Activated naive CD4-positive, alpha-beta T cell (primary cell): ENCODE data around the gene AIFM1.

ENCODE experiments used
- DNase-seq, 4 experiments: peaks; one replicate each; lab custom pipeline; 2025; lab: John Stamatoyannopoulos, UW

The AIFM1 gene

GRCh38 chrX:130165703-130166502 is at the start of gene AIFM1:
Gene AIFM1, minus strand, starts transcription at chrX:130165841. Its CDS starts 185 bp downstream, at chrX:130165656.
- DNase-seq: peak; percentile 52 to 75 (median 66)

GRCh38 chrX:130213376-130213775 is 47.7 kb upstream of the AIFM1 start:
- no peak for DNase-seq

GRCh38 chrX:130212371-130212770 is 46.7 kb upstream of the AIFM1 start:
- no peak for DNase-seq

GRCh38 chrX:130211415-130212186 is 46.0 kb upstream of the AIFM1 start:
- DNase-seq: no peak

GRCh38 chrX:130204647-130205046 is 39.0 kb upstream of the AIFM1 start:
- DNase-seq: no peak

- DNase-seq: no peak
These were observed 31.8 kb upstream of the AIFM1 start for GRCh38 chrX:130197464-130197863.

- DNase-seq: no peak
These were observed 30.8 kb upstream of the AIFM1 start for GRCh38 chrX:130196466-130196865.

- DNase-seq: no peak
These were observed 25.2 kb upstream of the AIFM1 start for GRCh38 chrX:130190801-130191200.

- DNase-seq: no peak
These were observed 21.0 kb upstream of the AIFM1 start for GRCh38 chrX:130186651-130187050.

GRCh38 chrX:130184857-130185256 is 19.2 kb upstream of the AIFM1 start:
- DNase-seq: no peak

GRCh38 chrX:130184168-130184567 is 18.5 kb upstream of the AIFM1 start:
- DNase-seq: no peak

- DNase-seq: no peak
These were observed 14.1 kb upstream of the AIFM1 start for GRCh38 chrX:130179579-130180215.

- no peak for DNase-seq
These were observed 13.5 kb upstream of the AIFM1 start for GRCh38 chrX:130179170-130179569.

- no peak for DNase-seq
These were observed 11.3 kb upstream of the AIFM1 start for GRCh38 chrX:130176942-130177341.

GRCh38 chrX:130176354-130176776 is 10.7 kb upstream of the AIFM1 start:
- DNase-seq: no peak

- DNase-seq: no peak
These were observed 9.3 kb upstream of the AIFM1 start for GRCh38 chrX:130174937-130175336.

GRCh38 chrX:130174045-130174704 is 8.5 kb upstream of the AIFM1 start:
- DNase-seq: no peak

- no peak for DNase-seq
These were observed 7.7 kb upstream of the AIFM1 start for GRCh38 chrX:130173190-130173895.

- no peak for DNase-seq
These were observed 6.6 kb upstream of the AIFM1 start for GRCh38 chrX:130172127-130172845.

- DNase-seq: peak in 2 of 4 experiments; percentile 2 to 27
These were observed 5.9 kb upstream of the AIFM1 start, which contains the start of gene RAB33A for GRCh38 chrX:130171446-130172126. Gene RAB33A, plus strand, starts transcription at chrX:130171962. Its CDS starts 101 bp downstream, at chrX:130172063.
